ENCODE measurements around the gene GGNBP2. TPM values are rescaled to one million over a fixed set of nuclear protein-coding genes. Genes with fewer than 3 reads are reported as not detected.

The GGNBP2 gene
- total and polyA plus RNA-seq, 2 of the 8 experiments (the other 6 are each of a cell fraction or from before 2014, with no cell fraction given) = 29.2 to 35.8 TPM

DNA sequence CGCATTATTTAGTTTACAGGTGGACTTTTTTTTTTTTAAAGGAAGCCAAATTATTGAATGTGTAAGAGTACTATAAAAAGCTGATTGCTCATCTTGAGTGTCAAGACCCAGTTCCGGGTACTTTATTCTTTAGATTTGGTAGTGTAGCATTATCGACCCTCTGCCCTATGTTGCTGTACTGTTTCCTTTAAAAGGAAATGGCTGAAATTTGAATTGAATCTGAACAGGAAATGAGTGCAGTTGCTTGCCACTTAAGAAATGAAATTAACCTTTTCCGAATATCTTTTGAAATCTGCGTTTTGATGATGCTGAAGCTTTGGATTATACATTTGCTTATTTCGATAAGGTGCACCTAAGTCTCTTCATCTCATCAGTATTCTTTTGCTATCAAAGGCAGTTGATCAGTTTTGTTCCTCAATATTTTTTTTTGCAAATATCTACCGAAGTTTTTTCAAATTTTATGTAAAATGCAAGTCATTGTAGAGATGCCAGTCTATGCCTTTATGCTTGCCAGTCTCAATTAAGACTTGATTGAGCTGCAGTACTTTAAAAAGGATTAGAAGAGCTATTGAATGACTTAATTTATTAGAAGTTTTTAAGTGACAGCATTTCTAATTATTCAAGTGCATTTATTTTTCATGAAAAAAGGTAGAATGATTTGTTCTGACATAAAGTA lies 1.8 kb downstream of the GGNBP2 start:
- Histone ChIP-seq H3K36me3 (ENCODE audit: control insufficient read depth in 2 of 4, insufficient read depth in 4 of 4, low read length in 3 of 4) (no peaks in the 10 kb centered on the region), H3K4me1 (replicated peaks in 1 of 4; ENCODE audit: control insufficient read depth in 3 of 4, insufficient read depth in 4 of 4, low read length in 3 of 4) (peaks cover 0 to 5% (median 1%) of the 10 kb centered on the region in 4 experiments; a peak in 2 of 7 replicates), H2BK120ac (replicated peaks; ENCODE audit: low read depth, low read length) (no peak overlapping the region), H2BK20ac (ENCODE audit: low read length) (no peak overlapping the region), H4K5ac (ENCODE audit: insufficient read length, low read depth, low read length) (peak overlapping the region; percentile 28), H3K23ac (ENCODE audit: insufficient read length) (no peak overlapping the region), H4K20me1 (replicated peaks in 1 of 2; ENCODE audit: control insufficient read depth in 1 of 2, insufficient read depth in 2 of 2, low read length in 2 of 2) (peaks cover 0 to 3% of the 10 kb centered on the region in 2 experiments), H2AFZ (ENCODE audit: low read length) (no peak overlapping the region), H4K91ac (replicated peaks; ENCODE audit: insufficient read length, low read length) (no peak overlapping the region), H2AK5ac (ENCODE audit: low read depth, low read length) (no peak overlapping the region), H3K23me2 (ENCODE audit: low read depth, low read length) (peaks cover 12% of the 10 kb centered on the region), H3K9ac (replicated peaks in 1 of 4; ENCODE audit: extremely low read depth in 1 of 4, low read depth in 3 of 4, low read length in 3 of 4) (peak overlapping the region in 3 of 4 experiments; percentile 84 to 92 (median 91); a peak in 5 of 7 replicates), H3K79me2 (ENCODE audit: control insufficient read depth in 1 of 2, insufficient read depth in 2 of 2, low read length in 2 of 2) (peaks cover 6 to 63% of the 10 kb centered on the region in 2 experiments; a peak in 3 of 4 replicates), H4K8ac (ENCODE audit: extremely low read depth, insufficient read depth, low read length) (no peak overlapping the region), H3K14ac (ENCODE audit: insufficient read length) (no peak overlapping the region), H3K9me3 (ENCODE audit: insufficient read depth in 2 of 2, low read depth in 1 of 2, low read length in 1 of 2) (no peaks in the 10 kb centered on the region), H2BK12ac (ENCODE audit: low read depth, low read length) (no peak overlapping the region), H3K4ac (replicated peaks; ENCODE audit: insufficient read length, low read depth, low read length) (no peak overlapping the region), H3K18ac (ENCODE audit: extremely low read depth, low read length) (no peak overlapping the region; the same call in 1 of the 2 replicates), H3K4me2 (ENCODE audit: insufficient read depth in 1 of 2, low read depth in 2 of 2, low read length in 2 of 2) (peak overlapping the region; percentile 85 to 93), H2BK15ac (ENCODE audit: low read length) (no peak overlapping the region), H3K56ac (replicated peaks; ENCODE audit: insufficient read length, low read depth, low read length) (no peak overlapping the region), H2BK5ac (ENCODE audit: low read depth, low read length) (no peak overlapping the region), H3K27ac (ENCODE audit: low read depth, low read length) (no peak overlapping the region), H3K4me3 (ENCODE audit: extremely low read depth in 1 of 4, insufficient read depth in 2 of 4, low read depth in 3 of 4, low read length in 4 of 4) (peak overlapping the region; percentile 73 to 95 (median 90)), H3K79me1 (ENCODE audit: low read depth, low read length) (peaks cover 6% of the 10 kb centered on the region), H3K27me3 (replicated peaks in 1 of 4; ENCODE audit: control insufficient read depth in 3 of 4, extremely low read depth in 1 of 4, insufficient read depth in 3 of 4, low read length in 3 of 4) (no peaks in the 10 kb centered on the region)
- TF ChIP-seq POLR2A (IDR thresholded peaks at IDR 0.05; ENCODE audit: control extremely low read depth in 1 of 2, low read depth in 2 of 2, low read length in 2 of 2) (no peak), POLR2AphosphoS5 (IDR thresholded peaks at IDR 0.05; ENCODE audit: low read depth, low read length) (no peak), EP300 (IDR thresholded peaks at IDR 0.05; ENCODE audit: borderline replicate concordance in 1 of 2, low read depth in 2 of 2, low read length in 2 of 2) (no peak), BRCA1 (IDR thresholded peaks at IDR 0.05; ENCODE audit: low read depth, low read length) (no peak), RFX5 (IDR thresholded peaks at IDR 0.05; ENCODE audit: borderline replicate concordance, low read depth, low read length) (no peak), TAF1 (IDR thresholded peaks at IDR 0.05; ENCODE audit: low read depth, low read length) (no peak), GABPA (IDR thresholded peaks at IDR 0.05; ENCODE audit: borderline replicate concordance, insufficient read depth, low read length) (no peak), ZNF274 (IDR thresholded peaks at IDR 0.05; ENCODE audit: borderline replicate concordance, extremely low read depth, low read length) (no peak), TCF12 (IDR thresholded peaks at IDR 0.05; ENCODE audit: low read depth, low read length) (no peak), HDAC6 (IDR thresholded peaks at IDR 0.05; ENCODE audit: low read depth, low read length) (no peak)
- TF ChIP-seq, protein P1, sequence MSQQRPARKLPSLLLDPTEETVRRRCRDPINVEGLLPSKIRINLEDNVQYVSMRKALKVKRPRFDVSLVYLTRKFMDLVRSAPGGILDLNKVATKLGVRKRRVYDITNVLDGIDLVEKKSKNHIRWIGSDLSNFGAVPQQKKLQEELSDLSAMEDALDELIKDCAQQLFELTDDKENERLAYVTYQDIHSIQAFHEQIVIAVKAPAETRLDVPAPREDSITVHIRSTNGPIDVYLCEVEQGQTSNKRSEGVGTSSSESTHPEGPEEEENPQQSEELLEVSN (IDR thresholded peaks at IDR 0.05) = no peak
- FAIRE-seq (no peak), DNase-seq (ENCODE audit: low read depth in 1 of 2, low spot score in 2 of 2) (no peak)
- WGBS, 2 experiments (ENCODE audit: extremely low coverage in 1 of 2, insufficient coverage in 1 of 2, insufficient read length in 1 of 2, insufficient replicate concordance in 2 of 2, low coverage in 1 of 2, low lambda C conversion rate in 2 of 2, missing lambda C conversion rate in 1 of 2) = 46% methylated on average over 7 of the region's 7 CpGs; no CpG with 5 or more reads in 1 of the 2 experiments
- ChIA-PET POLR2A (ENCODE audit: partially characterized antibody) (interaction anchor here (1.0 to 4.1 kb wide), 6 partner anchors 10 to 63 kb away, joined by 3 to 101 read pairs (median 7); partner anchors contain the start of genes DHRS11, MYO19 and PIGW), CTCF (ENCODE audit: partially characterized antibody) (interaction anchor here (0.9 to 1.0 kb wide), 2 partner anchors 56 to 79 kb away, joined by 3 read pairs; no protein-coding TSS in a partner anchor)
